HG03103 (cell line): ENCODE measurements around the gene AK1.

Experiments used
- ATAC-seq: cut with Tn5 transposase; IDR thresholded peaks from one replicate; pipeline ENCODE4 v1.9.1; 2021; ENCODE audit warnings: low read depth; ENCODE audit not compliant: unreplicated experiment

The AK1 gene

GRCh38 chr9:127877566-127877998 is at the start of gene AK1:
TSS of gene AK1 (minus strand) at chr9:127877675. CDS start at chr9:127874617, 3,058 bp downstream.
- ATAC-seq, result no peak

- ATAC-seq, result no peak
These were observed 49.4 kb upstream of the AK1 start for GRCh38 chr9:127926906-127927200.

- no peak for ATAC-seq
These were observed 48.8 kb upstream of the AK1 start for GRCh38 chr9:127925959-127926905.

GRCh38 chr9:127924736-127925444 is 47.4 kb upstream of the AK1 start:
- ATAC-seq, result no peak

- no peak for ATAC-seq
These were observed 46.3 kb upstream of the AK1 start for GRCh38 chr9:127923771-127924170.

GRCh38 chr9:127923046-127923445 is 45.6 kb upstream of the AK1 start:
- no peak for ATAC-seq

- no peak for ATAC-seq
These were observed 44.2 kb upstream of the AK1 start for GRCh38 chr9:127921557-127922120.

GRCh38 chr9:127920794-127921193 is 43.3 kb upstream of the AK1 start:
- no peak for ATAC-seq

- ATAC-seq, result no peak
These were observed 41.9 kb upstream of the AK1 start for GRCh38 chr9:127919253-127919815.

- no peak for ATAC-seq
These were observed 41.0 kb upstream of the AK1 start for GRCh38 chr9:127918183-127919107.

- ATAC-seq, result no peak
These were observed 40.1 kb upstream of the AK1 start for GRCh38 chr9:127917603-127918002.

- ATAC-seq, result peak; percentile 60
These were observed 39.5 kb upstream of the AK1 start, which contains the start of gene ST6GALNAC4 for GRCh38 chr9:127916720-127917581. TSS of gene ST6GALNAC4 (minus strand) at chr9:127917041. CDS start at chr9:127916419, 622 bp downstream.

GRCh38 chr9:127915801-127916719 is 38.6 kb upstream of the AK1 start:
- ATAC-seq, result no peak

- no peak for ATAC-seq
These were observed 37.9 kb upstream of the AK1 start for GRCh38 chr9:127915325-127915752.

GRCh38 chr9:127913682-127914081 is 36.2 kb upstream of the AK1 start:
- no peak for ATAC-seq

- no peak for ATAC-seq
These were observed 35.4 kb upstream of the AK1 start for GRCh38 chr9:127912882-127913281.

- ATAC-seq, result no peak
These were observed 34.8 kb upstream of the AK1 start for GRCh38 chr9:127912296-127912695.

GRCh38 chr9:127910613-127911205 is 33.2 kb upstream of the AK1 start:
- ATAC-seq, result no peak
